ENCODE results near the gene ZNF664.

ZNF664 gene

DNA sequence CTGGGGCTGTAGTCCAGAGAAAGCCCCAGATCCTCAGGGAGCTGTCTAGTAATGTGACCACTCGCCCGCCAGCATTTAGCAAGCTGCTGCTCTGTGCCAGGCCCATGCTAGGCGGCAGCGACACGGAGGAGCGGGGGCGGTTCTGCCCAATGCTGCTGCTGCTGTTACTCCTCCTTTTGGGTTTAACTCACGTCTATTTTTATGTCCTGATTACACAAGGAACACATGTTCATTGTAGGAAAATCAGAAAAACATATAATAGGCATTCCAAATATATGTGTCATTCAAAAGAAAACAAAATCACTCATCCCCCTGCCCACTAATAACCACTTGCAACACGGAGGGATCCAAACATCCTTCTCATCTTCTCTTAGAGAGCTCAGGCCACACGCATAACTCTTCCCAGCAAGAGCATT lies 30.8 kb upstream of the ZNF664 start:
- H2BK12ac ChIP-seq (ENCODE audit: low read length), result no peak overlapping the region
- H3K23ac ChIP-seq (ENCODE audit: low read length), result no peak overlapping the region
- H3K4me3 ChIP-seq (ENCODE audit: low read depth, low read length), result no peak overlapping the region
- H4K12ac ChIP-seq (ENCODE audit: low read depth, low read length), result no peak overlapping the region
- no peaks in the 10 kb centered on the region for H3K79me1 ChIP-seq (ENCODE audit: low read length)
- no peak overlapping the region for H2BK120ac ChIP-seq (ENCODE audit: insufficient read depth, low read length, poor library complexity)
- H2AK5ac ChIP-seq (ENCODE audit: low read length), result no peak overlapping the region
- no peak overlapping the region for H2BK5ac ChIP-seq (ENCODE audit: low read depth, low read length, poor library complexity)
- no peak overlapping the region for H3K27ac ChIP-seq (ENCODE audit: low read depth, low read length)
- peaks cover 44 to 59% of the 10 kb centered on the region in 2 experiments for H3K36me3 ChIP-seq (ENCODE audit: control insufficient read depth in 1 of 2, insufficient read depth in 2 of 2, low read length in 2 of 2)
- no peak overlapping the region for H3K4ac ChIP-seq (ENCODE audit: low read depth, low read length)
- no peak overlapping the region for H3K14ac ChIP-seq (ENCODE audit: low read length)
- H3K9ac ChIP-seq (ENCODE audit: low read length), result no peak overlapping the region
- H4K91ac ChIP-seq (ENCODE audit: low read depth, low read length), result no peak overlapping the region
- H3K4me2 ChIP-seq (ENCODE audit: low read length), result no peak overlapping the region
- no peak overlapping the region for H3K18ac ChIP-seq (ENCODE audit: low read length)
- H3K27me3 ChIP-seq (ENCODE audit: insufficient read depth, low read length), result no peaks in the 10 kb centered on the region
- H3K79me2 ChIP-seq (ENCODE audit: control insufficient read depth, insufficient read depth, low read length, poor library complexity), result no peaks in the 10 kb centered on the region
- no peak for DNase-seq
- peaks cover 4 to 7% of the 10 kb centered on the region in 2 experiments for H3K4me1 ChIP-seq (ENCODE audit: control insufficient read depth in 1 of 2, insufficient read depth in 2 of 2, low read length in 2 of 2)
- WGBS (ENCODE audit: extremely low coverage, insufficient coverage, insufficient read length), result no CpG with 5 or more reads among the region's 10 CpGs
- peaks cover 15% of the 10 kb centered on the region for H3K9me3 ChIP-seq (ENCODE audit: insufficient read depth, low read depth, low read length)
- no peak overlapping the region for H4K8ac ChIP-seq (ENCODE audit: low read depth, low read length)
- no peak overlapping the region for H2AFZ ChIP-seq (ENCODE audit: insufficient read depth, low read length, poor library complexity)

- Histone ChIP-seq H3K79me1 (ENCODE audit: low read length) (no peaks in the 10 kb centered on the region), H2BK12ac (ENCODE audit: low read length) (no peak overlapping the region), H2AFZ (ENCODE audit: insufficient read depth, low read length, poor library complexity) (no peak overlapping the region), H2BK120ac (ENCODE audit: insufficient read depth, low read length, poor library complexity) (no peak overlapping the region), H3K9me3 (ENCODE audit: insufficient read depth, low read depth, low read length) (peaks cover 15% of the 10 kb centered on the region), H3K36me3 (ENCODE audit: control insufficient read depth in 1 of 2, insufficient read depth in 2 of 2, low read length in 2 of 2) (peaks cover 40 to 56% of the 10 kb centered on the region in 2 experiments), H4K91ac (ENCODE audit: low read depth, low read length) (no peak overlapping the region), H3K23ac (ENCODE audit: low read length) (no peak overlapping the region), H3K18ac (ENCODE audit: low read length) (no peak overlapping the region), H4K12ac (ENCODE audit: low read depth, low read length) (no peak overlapping the region), H3K4ac (ENCODE audit: low read depth, low read length) (no peak overlapping the region), H3K27ac (ENCODE audit: low read depth, low read length) (no peak overlapping the region), H2AK5ac (ENCODE audit: low read length) (no peak overlapping the region), H3K27me3 (ENCODE audit: insufficient read depth, low read length) (no peaks in the 10 kb centered on the region), H3K14ac (ENCODE audit: low read length) (no peak overlapping the region), H3K4me2 (ENCODE audit: low read length) (no peak overlapping the region), H3K4me1 (ENCODE audit: control insufficient read depth in 1 of 2, insufficient read depth in 2 of 2, low read length in 2 of 2) (peaks cover 4 to 7% of the 10 kb centered on the region in 2 experiments), H3K9ac (ENCODE audit: low read length) (no peak overlapping the region), H2BK5ac (ENCODE audit: low read depth, low read length, poor library complexity) (no peak overlapping the region), H3K79me2 (ENCODE audit: control insufficient read depth, insufficient read depth, low read length, poor library complexity) (no peaks in the 10 kb centered on the region), H4K8ac (ENCODE audit: low read depth, low read length) (no peak overlapping the region), H3K4me3 (ENCODE audit: low read depth, low read length) (no peak overlapping the region)
- no peak for DNase-seq
- WGBS (ENCODE audit: extremely low coverage, insufficient coverage, insufficient read length), result no CpG with 5 or more reads among the region's 16 CpGs
Observed at GRCh38 chr12:123942911-123943648, 29.9 kb upstream of the ZNF664 start.

GRCh38 chr12:123943816-123944215 lies 29.2 kb upstream of the ZNF664 start:
- no peaks in the 10 kb centered on the region for H3K27me3 ChIP-seq (ENCODE audit: insufficient read depth, low read length)
- H2AFZ ChIP-seq (ENCODE audit: insufficient read depth, low read length, poor library complexity), result no peak overlapping the region
- H2AK5ac ChIP-seq (ENCODE audit: low read length), result no peak overlapping the region
- peaks cover 15% of the 10 kb centered on the region for H3K9me3 ChIP-seq (ENCODE audit: insufficient read depth, low read depth, low read length)
- no peaks in the 10 kb centered on the region for H3K79me1 ChIP-seq (ENCODE audit: low read length)
- DNase-seq, result no peak
- no peak overlapping the region for H3K27ac ChIP-seq (ENCODE audit: low read depth, low read length)
- no peak overlapping the region for H4K12ac ChIP-seq (ENCODE audit: low read depth, low read length)
- H3K4me2 ChIP-seq (ENCODE audit: low read length), result no peak overlapping the region
- H3K79me2 ChIP-seq (ENCODE audit: control insufficient read depth, insufficient read depth, low read length, poor library complexity), result no peaks in the 10 kb centered on the region
- H2BK12ac ChIP-seq (ENCODE audit: low read length), result no peak overlapping the region
- H3K4me1 ChIP-seq (ENCODE audit: control insufficient read depth in 1 of 2, insufficient read depth in 2 of 2, low read length in 2 of 2), result no peaks in the 10 kb centered on the region
- no peak overlapping the region for H4K8ac ChIP-seq (ENCODE audit: low read depth, low read length)
- no peak overlapping the region for H3K14ac ChIP-seq (ENCODE audit: low read length)
- H3K18ac ChIP-seq (ENCODE audit: low read length), result no peak overlapping the region
- no CpG with 5 or more reads among the region's 5 CpGs for WGBS (ENCODE audit: extremely low coverage, insufficient coverage, insufficient read length)
- H3K23ac ChIP-seq (ENCODE audit: low read length), result no peak overlapping the region
- H3K36me3 ChIP-seq (ENCODE audit: control insufficient read depth in 1 of 2, insufficient read depth in 2 of 2, low read length in 2 of 2), result peaks cover 40 to 56% of the 10 kb centered on the region in 2 experiments
- H2BK120ac ChIP-seq (ENCODE audit: insufficient read depth, low read length, poor library complexity), result no peak overlapping the region
- H4K91ac ChIP-seq (ENCODE audit: low read depth, low read length), result no peak overlapping the region
- H3K4ac ChIP-seq (ENCODE audit: low read depth, low read length), result no peak overlapping the region
- no peak overlapping the region for H3K4me3 ChIP-seq (ENCODE audit: low read depth, low read length)
- H3K9ac ChIP-seq (ENCODE audit: low read length), result no peak overlapping the region
- no peak overlapping the region for H2BK5ac ChIP-seq (ENCODE audit: low read depth, low read length, poor library complexity)

GRCh38 chr12:123944696-123945095 lies 28.3 kb upstream of the ZNF664 start:
- Histone ChIP-seq H4K91ac (ENCODE audit: low read depth, low read length) (no peak overlapping the region), H2BK12ac (ENCODE audit: low read length) (no peak overlapping the region), H2AK5ac (ENCODE audit: low read length) (no peak overlapping the region), H3K4ac (ENCODE audit: low read depth, low read length) (no peak overlapping the region), H3K27ac (ENCODE audit: low read depth, low read length) (no peak overlapping the region), H4K12ac (ENCODE audit: low read depth, low read length) (no peak overlapping the region), H3K79me2 (ENCODE audit: control insufficient read depth, insufficient read depth, low read length, poor library complexity) (no peaks in the 10 kb centered on the region), H2AFZ (ENCODE audit: insufficient read depth, low read length, poor library complexity) (no peak overlapping the region), H3K9me3 (ENCODE audit: insufficient read depth, low read depth, low read length) (peaks cover 15% of the 10 kb centered on the region), H2BK5ac (ENCODE audit: low read depth, low read length, poor library complexity) (no peak overlapping the region), H3K23ac (ENCODE audit: low read length) (no peak overlapping the region), H3K27me3 (ENCODE audit: insufficient read depth, low read length) (no peaks in the 10 kb centered on the region), H3K4me2 (ENCODE audit: low read length) (no peak overlapping the region), H3K36me3 (ENCODE audit: control insufficient read depth in 1 of 2, insufficient read depth in 2 of 2, low read length in 2 of 2) (peaks cover 43 to 50% of the 10 kb centered on the region in 2 experiments), H2BK120ac (ENCODE audit: insufficient read depth, low read length, poor library complexity) (no peak overlapping the region), H3K4me1 (ENCODE audit: control insufficient read depth in 1 of 2, insufficient read depth in 2 of 2, low read length in 2 of 2) (no peaks in the 10 kb centered on the region), H3K9ac (ENCODE audit: low read length) (no peak overlapping the region), H3K18ac (ENCODE audit: low read length) (no peak overlapping the region), H4K8ac (ENCODE audit: low read depth, low read length) (no peak overlapping the region), H3K79me1 (ENCODE audit: low read length) (no peaks in the 10 kb centered on the region), H3K4me3 (ENCODE audit: low read depth, low read length) (no peak overlapping the region), H3K14ac (ENCODE audit: low read length) (no peak overlapping the region)
- no CpG with 5 or more reads among the region's 10 CpGs for WGBS (ENCODE audit: extremely low coverage, insufficient coverage, insufficient read length)
- DNase-seq, result no peak
